OCI-LY3 (cell line): ENCODE measurements around the gene PLA2G4C.

Experiments
- CTCF ChIP-seq: fragments of 200-600, 300-600 bp; sonication (generic); IDR thresholded peaks from 2 replicates; pipeline ENCODE4 v1.5.1; 2014; ENCODE audit warnings: antibody characterized with exemption, low read length, low read depth
- EZH2phosphoT487 ChIP-seq: fragments of 200-600 bp; shearing (Covaris generic); IDR thresholded peaks from 2 replicates; pipeline ENCODE4 v1.6.1; 2018; ENCODE audit warnings: antibody characterized with exemption, mixed run types, low read depth

- no peak for TF ChIP-seq CTCF
- TF ChIP-seq EZH2phosphoT487 = no peak
Measured at GRCh38 chr19:48020686-48021085, 89.9 kb downstream of the PLA2G4C start.
